ENCODE data around the gene TMEM229B. TPM values are rescaled to one million over a fixed set of nuclear protein-coding genes. Genes with fewer than 3 reads are reported as not detected.

The TMEM229B gene
- polyA plus RNA-seq, 3 donors: 10.2 to 18.7 (median 17.3) TPM

DNA sequence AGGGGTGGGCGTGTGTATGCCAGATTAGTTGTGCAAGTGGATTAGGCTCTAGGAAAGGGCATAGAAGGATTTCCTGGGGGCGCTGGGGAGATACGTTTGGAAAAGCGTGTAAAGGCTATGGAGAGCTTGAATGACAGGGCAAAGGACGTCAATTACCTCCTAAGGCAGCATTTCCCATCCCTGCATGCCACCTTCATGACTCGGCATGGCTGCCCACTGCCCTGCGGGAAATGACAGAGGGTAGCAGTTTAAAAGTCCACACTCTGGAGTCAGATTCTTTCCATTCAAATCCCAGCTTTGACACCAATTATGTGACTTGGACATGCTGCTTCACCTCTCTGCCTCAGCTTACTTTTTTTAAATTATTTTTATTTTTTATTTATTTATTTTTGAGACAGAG, 14.8 kb upstream of the TMEM229B start:
- TF ChIP-seq, protein P1, sequence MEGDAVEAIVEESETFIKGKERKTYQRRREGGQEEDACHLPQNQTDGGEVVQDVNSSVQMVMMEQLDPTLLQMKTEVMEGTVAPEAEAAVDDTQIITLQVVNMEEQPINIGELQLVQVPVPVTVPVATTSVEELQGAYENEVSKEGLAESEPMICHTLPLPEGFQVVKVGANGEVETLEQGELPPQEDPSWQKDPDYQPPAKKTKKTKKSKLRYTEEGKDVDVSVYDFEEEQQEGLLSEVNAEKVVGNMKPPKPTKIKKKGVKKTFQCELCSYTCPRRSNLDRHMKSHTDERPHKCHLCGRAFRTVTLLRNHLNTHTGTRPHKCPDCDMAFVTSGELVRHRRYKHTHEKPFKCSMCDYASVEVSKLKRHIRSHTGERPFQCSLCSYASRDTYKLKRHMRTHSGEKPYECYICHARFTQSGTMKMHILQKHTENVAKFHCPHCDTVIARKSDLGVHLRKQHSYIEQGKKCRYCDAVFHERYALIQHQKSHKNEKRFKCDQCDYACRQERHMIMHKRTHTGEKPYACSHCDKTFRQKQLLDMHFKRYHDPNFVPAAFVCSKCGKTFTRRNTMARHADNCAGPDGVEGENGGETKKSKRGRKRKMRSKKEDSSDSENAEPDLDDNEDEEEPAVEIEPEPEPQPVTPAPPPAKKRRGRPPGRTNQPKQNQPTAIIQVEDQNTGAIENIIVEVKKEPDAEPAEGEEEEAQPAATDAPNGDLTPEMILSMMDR (IDR thresholded peaks at IDR 0.05): no peak
- Mint-ChIP-seq H3K9me3 (peaks cover 0 to 2% (median 0%) of the 10 kb centered on the region in 7 donors), H3K36me3 (peaks cover 0 to 15% of the 10 kb centered on the region in 2 donors), H3K4me1 (peaks cover 23% of the 10 kb centered on the region), H3K27ac (no peak overlapping the region), H3K4me3 (peak overlapping the region in 1 of 2 donors; percentile 63), H3K27me3 (ENCODE audit: low read depth in 3 of 3) (peaks cover 0 to 1% (median 0%) of the 10 kb centered on the region in 3 donors)
- DNase-seq: no peak
- no peaks in the 10 kb centered on the region for H4K20me1 ChIP-seq (ENCODE audit: insufficient read depth, low read length)
- peaks cover 16 to 18% of the 10 kb centered on the region in 2 donors for H3K4me1 ChIP-seq (ENCODE audit: control insufficient read depth in 1 of 2, insufficient read depth in 2 of 2, low read length in 2 of 2)
- H3K27ac ChIP-seq (ENCODE audit: low read depth in 1 of 2, low read length in 2 of 2): no peak overlapping the region
- no peak overlapping the region for H3K9ac ChIP-seq (ENCODE audit: insufficient read depth, low read length, poor library complexity, severe bottlenecking)
- no peaks in the 10 kb centered on the region for H3K36me3 ChIP-seq (replicated peaks in 1 of 2; ENCODE audit: control insufficient read depth in 1 of 2, insufficient read depth in 2 of 2, low read length in 2 of 2)
- intact Hi-C loops (cut with micrococcal nuclease): no loop called here
- peak overlapping the region in 1 of 3 experiments; percentile 13 for H3K4me3 ChIP-seq (replicated peaks in 1 of 3; ENCODE audit: low read depth in 2 of 3, low read length in 3 of 3)
- 87% methylated on average over 3 of the region's 7 CpGs for WGBS (ENCODE audit: insufficient coverage)
- no peaks in the 10 kb centered on the region for H3K9me3 ChIP-seq (replicated peaks in 1 of 2; ENCODE audit: control insufficient read depth in 1 of 2, insufficient read depth in 1 of 2, low read length in 2 of 2)
- no peaks in the 10 kb centered on the region for H3K79me2 ChIP-seq (ENCODE audit: insufficient read depth, low read length)
- H2AFZ ChIP-seq (ENCODE audit: insufficient read depth, low read depth, low read length, poor library complexity, severe bottlenecking): peak overlapping the region; percentile 9
- peak overlapping the region; percentile 19 for H3K4me2 ChIP-seq (replicated peaks; ENCODE audit: extremely low read depth, low read length, poor library complexity, severe bottlenecking)
- H3K27me3 ChIP-seq (ENCODE audit: control insufficient read depth in 2 of 2, insufficient read depth in 2 of 2, low read length in 2 of 2): no peaks in the 10 kb centered on the region

DNA sequence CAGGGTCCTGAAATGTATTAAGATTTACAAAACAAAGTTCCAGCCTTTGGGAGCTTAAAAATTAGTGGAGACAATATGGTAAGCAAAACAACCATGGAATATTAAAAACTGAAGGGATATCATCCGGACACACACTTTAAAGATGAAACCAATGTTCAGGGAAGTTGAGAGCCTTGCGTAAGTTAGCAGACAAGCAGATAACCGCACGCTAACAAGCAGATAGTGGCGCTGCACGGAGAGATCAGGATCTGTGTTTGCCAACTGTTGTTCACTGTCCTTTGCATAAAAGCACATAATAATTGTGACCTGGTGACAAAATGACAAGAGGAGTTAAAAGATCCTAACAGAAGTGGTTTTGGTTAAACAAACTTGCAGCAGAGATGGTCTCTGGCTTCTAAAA, 14.3 kb upstream of the TMEM229B start:
- TF ChIP-seq, protein P1 (IDR thresholded peaks at IDR 0.05): no peak
- Mint-ChIP-seq H3K4me1 (peaks cover 18% of the 10 kb centered on the region), H3K4me3 (peak overlapping the region in 1 of 2 donors; percentile 63), H3K9me3 (peaks cover 0 to 2% (median 0%) of the 10 kb centered on the region in 7 donors), H3K36me3 (peaks cover 0 to 16% of the 10 kb centered on the region in 2 donors), H3K27ac (no peak overlapping the region), H3K27me3 (ENCODE audit: low read depth in 3 of 3) (peaks cover 0 to 3% (median 0%) of the 10 kb centered on the region in 3 donors)
- Histone ChIP-seq H3K4me1 (ENCODE audit: control insufficient read depth in 1 of 2, insufficient read depth in 2 of 2, low read length in 2 of 2) (peaks cover 11 to 14% of the 10 kb centered on the region in 2 donors), H3K9me3 (replicated peaks in 1 of 2; ENCODE audit: control insufficient read depth in 1 of 2, insufficient read depth in 1 of 2, low read length in 2 of 2) (no peaks in the 10 kb centered on the region), H3K9ac (ENCODE audit: insufficient read depth, low read length, poor library complexity, severe bottlenecking) (no peak overlapping the region), H4K20me1 (ENCODE audit: insufficient read depth, low read length) (no peaks in the 10 kb centered on the region), H3K36me3 (replicated peaks in 1 of 2; ENCODE audit: control insufficient read depth in 1 of 2, insufficient read depth in 2 of 2, low read length in 2 of 2) (no peaks in the 10 kb centered on the region), H2AFZ (ENCODE audit: insufficient read depth, low read depth, low read length, poor library complexity, severe bottlenecking) (peak overlapping the region; percentile 9), H3K4me3 (replicated peaks in 1 of 3; ENCODE audit: low read depth in 2 of 3, low read length in 3 of 3) (peak overlapping the region in 1 of 3 experiments; percentile 13), H3K4me2 (replicated peaks; ENCODE audit: extremely low read depth, low read length, poor library complexity, severe bottlenecking) (peak overlapping the region; percentile 19), H3K27me3 (ENCODE audit: control insufficient read depth in 2 of 2, insufficient read depth in 2 of 2, low read length in 2 of 2) (no peaks in the 10 kb centered on the region), H3K79me2 (ENCODE audit: insufficient read depth, low read length) (no peaks in the 10 kb centered on the region), H3K27ac (ENCODE audit: low read depth in 1 of 2, low read length in 2 of 2) (no peak overlapping the region)
- WGBS (ENCODE audit: insufficient coverage): 28% methylated on average over 6 of the region's 6 CpGs
- intact Hi-C loops (cut with micrococcal nuclease): no loop called here
- peak in 1 of 3 donors; percentile 21 for DNase-seq
